Esophagus squamous epithelium (tissue), 5 donors: ENCODE data around the gene ARHGAP32. TPM values are rescaled to one million over a fixed set of nuclear protein-coding genes. Genes with fewer than 3 reads are reported as not detected.

ENCODE experiments used
- DNase-seq: peaks from one replicate; lab custom pipeline; 2025; lab: John Stamatoyannopoulos, UW
- H3K27ac ChIP-seq, 4 donors: fragments of 200-600 bp; sonication (generic); one replicate each; pipeline ENCODE4 v1.5.1; 2016 to 2019; ENCODE audit warnings: mild to moderate bottlenecking in 1 of 4
- H3K27me3 ChIP-seq, 4 donors: fragments of 200-600 bp; sonication (generic); 1 replicate in 3 of 4; 2 replicates in 1 of 4; pipeline versions ENCODE4 v1.5.1 to v1.6.0; 2017 to 2021; ENCODE audit warnings: antibody characterized with exemption in 1 of 4
- H3K36me3 ChIP-seq, 3 donors: fragments of 200-600 bp; sonication (generic); one replicate each; pipeline ENCODE4 v1.5.1; 2016 to 2019
- H3K4me1 ChIP-seq, 3 donors: fragments of 200-600 bp; sonication (generic); one replicate each; pipeline ENCODE4 v1.5.1; 2017 to 2019
- H3K4me3 ChIP-seq, 4 donors: fragments of 200-600 bp; sonication (generic); 1 replicate in 3 of 4; 2 replicates in 1 of 4; pipeline ENCODE4 v1.5.1; 2016 to 2019; ENCODE audit warnings: mild to moderate bottlenecking in 2 of 4, moderate library complexity in 1 of 4
- H3K9me3 ChIP-seq, 3 donors: fragments of 200-600 bp; sonication (generic); one replicate each; pipeline ENCODE4 v1.5.1; 2016 to 2019
- CTCF ChIP-seq, 6 experiments: fragments of 450-650 bp in 4 of 6; fragments of 200-600 bp in 2 of 6; sonication (generic) in 2 of 6; IDR thresholded peaks; one replicate each; pipeline ENCODE4 v1.5.1; 2016 to 2019; ENCODE audit warnings: antibody characterized with exemption in 6 of 6, mild to moderate bottlenecking in 4 of 6, moderate library complexity in 4 of 6
- POLR2A ChIP-seq, 4 donors: fragments of 450-650 bp; IDR thresholded peaks; one replicate each; pipeline ENCODE4 v1.6.1; 2017; ENCODE audit warnings: antibody characterized with exemption in 4 of 4, mild to moderate bottlenecking in 4 of 4, moderate library complexity in 3 of 4
- WGBS, 2 donors: methylation state at CpG; one replicate each; pipeline ENCODE4 v1.1.5; 2018; 5-methylcytosine and 5-hydroxymethylcytosine counted together
- intact Hi-C: fragments of 100-400 bp; cut with DNase I; formaldehyde crosslinking; loops from one replicate; pipeline ENCODE4 v1.15.0; 2022
- total RNA-seq, 4 donors: library from RNA; depleted of rRNA; stranded (reverse); fragments of >200 nt; gene quantifications; one replicate each; pipeline ENCODE4 v1.1.0, GENCODE V29; 2016
- donor health status: DM: yes; HTN: yes; CAD: no.

The ARHGAP32 gene
- total RNA-seq, 4 donors from 2014 or later = 33.5 to 73.6 (median 61.0) TPM

- Histone ChIP-seq H3K36me3 (peaks cover 0 to 15% (median 0%) of the 10 kb centered on the region in 3 donors), H3K4me1 (peaks cover 0 to 9% (median 0%) of the 10 kb centered on the region in 3 donors), H3K27me3 (peaks cover 0 to 6% (median 0%) of the 10 kb centered on the region in 4 donors), H3K27ac (no peak overlapping the region), H3K4me3 (no peak overlapping the region), H3K9me3 (no peaks in the 10 kb centered on the region)
- intact Hi-C loops = no loop called here
- no peak for DNase-seq
- TF ChIP-seq CTCF (IDR thresholded peaks at IDR 0.05) (peak; percentile 51 to 83 (median 71)), POLR2A (IDR thresholded peaks at IDR 0.05) (no peak)
- 43 to 50% methylated on average over 8 of the region's 8 CpGs for WGBS, 2 donors
Observed at GRCh38 chr11:128956401-128957201, 235.5 kb downstream of the ARHGAP32 start.

GRCh38 chr11:128955636-128956035 is 236.5 kb downstream of the ARHGAP32 start:
- intact Hi-C loops = no loop called here
- Histone ChIP-seq H3K27me3 (peaks cover 0 to 6% (median 0%) of the 10 kb centered on the region in 4 donors), H3K4me3 (no peak overlapping the region), H3K36me3 (peaks cover 0 to 11% (median 0%) of the 10 kb centered on the region in 3 donors), H3K27ac (no peak overlapping the region), H3K4me1 (peaks cover 0 to 9% (median 0%) of the 10 kb centered on the region in 3 donors), H3K9me3 (no peaks in the 10 kb centered on the region)
- WGBS, 2 donors = 14 to 21% methylated on average over 3 of the region's 3 CpGs
- no peak for DNase-seq
- TF ChIP-seq POLR2A (IDR thresholded peaks at IDR 0.05) = no peak
- TF ChIP-seq CTCF (IDR thresholded peaks at IDR 0.05) = no peak

- no peak for DNase-seq
- Histone ChIP-seq H3K27me3 (peaks cover 0 to 11% (median 0%) of the 10 kb centered on the region in 4 donors), H3K9me3 (no peaks in the 10 kb centered on the region), H3K4me3 (no peak overlapping the region), H3K27ac (no peak overlapping the region), H3K4me1 (peaks cover 0 to 13% (median 0%) of the 10 kb centered on the region in 3 donors), H3K36me3 (no peaks in the 10 kb centered on the region)
- no peak for TF ChIP-seq POLR2A (IDR thresholded peaks at IDR 0.05)
- TF ChIP-seq CTCF (IDR thresholded peaks at IDR 0.05) = no peak
- intact Hi-C loops = loop anchor here (5.0 kb wide), 1 partner anchor 66 kb away; no protein-coding TSS in a partner anchor
- 92 to 94% methylated on average over 16 of the region's 16 CpGs for WGBS, 2 donors
Observed at GRCh38 chr11:128953151-128953550, 239.0 kb downstream of the ARHGAP32 start.

GRCh38 chr11:128949791-128950454 is 242.2 kb downstream of the ARHGAP32 start:
- no peak for TF ChIP-seq CTCF (IDR thresholded peaks at IDR 0.05)
- no peak for TF ChIP-seq POLR2A (IDR thresholded peaks at IDR 0.05)

More at GRCh38 chr11:128949791-128950454, 242.2 kb downstream of the ARHGAP32 start:
- Histone ChIP-seq H3K4me1 (peaks cover 0 to 3% (median 0%) of the 10 kb centered on the region in 3 donors), H3K4me3 (no peak overlapping the region), H3K27ac (no peak overlapping the region), H3K9me3 (no peaks in the 10 kb centered on the region), H3K27me3 (peaks cover 0 to 5% (median 0%) of the 10 kb centered on the region in 4 donors), H3K36me3 (no peaks in the 10 kb centered on the region)
- WGBS, 2 donors = 62 to 70% methylated on average over 13 of the region's 13 CpGs
- intact Hi-C loops = loop anchor here (5.0 kb wide), 1 partner anchor 63 kb away; no protein-coding TSS in a partner anchor
- no peak for DNase-seq
